Activated T-cell treated with anti-CD3 and anti-CD28 coated beads, Interleukin-2, amount 50 U/mL, for 72 hours (primary cell): ENCODE results near the gene TBC1D19. TPM values are rescaled to one million over a fixed set of nuclear protein-coding genes. Genes with fewer than 3 reads are reported as not detected.
"Not testable (repeated sequence)": the region's sequence is repeated elsewhere in the genome, so short reads cannot be mapped to it uniquely, and the experiment has no call there.

Experiments used
- ATAC-seq, 2 donors: fragments of 150-1000 bp; cut with Tn5 transposase; replicated peaks in 1 of 2; 2 replicates each; pipeline ENCODE4 v1.10.0; 2021; ENCODE audit warnings: moderate library complexity in 2 of 2, mild to moderate bottlenecking in 1 of 2
- DNase-seq, 2 donors: peaks; one replicate each; pipeline ENCODE4 v3.0.0; 2021 to 2022; ENCODE audit warnings: mixed read lengths in 1 of 2
- H3K27ac Mint-ChIP-seq: one replicate; pipeline ENCODE4 v1.8.0; 2022; ENCODE audit warnings: mild to moderate bottlenecking, moderate library complexity, mixed read lengths
- H3K27me3 Mint-ChIP-seq: one replicate; pipeline ENCODE4 v1.8.0; 2022; ENCODE audit warnings: low read depth, mixed read lengths
- H3K36me3 Mint-ChIP-seq, 2 donors: one replicate each; pipeline ENCODE4 v1.8.0; 2022; ENCODE audit warnings: mixed read lengths in 2 of 2, mild to moderate bottlenecking in 1 of 2; ENCODE audit not compliant: insufficient read depth in 2 of 2
- H3K4me1 Mint-ChIP-seq: one replicate; pipeline ENCODE4 v1.8.0; 2022; ENCODE audit warnings: low read depth, mixed read lengths
- H3K4me3 Mint-ChIP-seq, 2 donors: one replicate each; pipeline ENCODE4 v1.8.0; 2022; ENCODE audit warnings: mild to moderate bottlenecking in 2 of 2, mixed read lengths in 2 of 2, moderate library complexity in 2 of 2
- H3K9me3 Mint-ChIP-seq, 2 donors: one replicate each; pipeline ENCODE4 v1.8.0; 2022; ENCODE audit warnings: mixed read lengths in 2 of 2
- total RNA-seq, 2 donors: library from RNA; stranded (reverse); gene quantifications; one replicate each; pipeline ENCODE4 v1.2.3, GENCODE V29; 2022

TBC1D19 gene
- 1 to 10 TPM; 7.6 to 7.9 TPM for total RNA-seq

- peak; percentile 98 for ATAC-seq
Observed at GRCh38 chr4:26583865-26584652, at the start of gene TBC1D19. TSS of gene TBC1D19 (plus strand) at chr4:26584084. CDS start at chr4:26584194, 110 bp downstream.

GRCh38 chr4:26542991-26543390, 40.9 kb upstream of the TBC1D19 start:
- Mint-ChIP-seq H3K27me3 (peaks cover 21% of the 10 kb centered on the region), H3K4me1 (no peaks in the 10 kb centered on the region), H3K36me3 (peaks cover 2% of the 10 kb centered on the region in 2 donors), H3K4me3 (no peak overlapping the region), H3K9me3 (peaks cover 9 to 17% of the 10 kb centered on the region in 2 donors), H3K27ac (no peak overlapping the region)
- ATAC-seq = no peak
- DNase-seq = no peak

More at GRCh38 chr4:26583865-26584652, at the start of gene TBC1D19:
- peaks cover 2 to 6% of the 10 kb centered on the region in 2 donors for H3K36me3 Mint-ChIP-seq
- H3K4me1 Mint-ChIP-seq = peaks cover 39% of the 10 kb centered on the region
- no peaks in the 10 kb centered on the region for H3K27me3 Mint-ChIP-seq
- peak; percentile 90 to 91 for DNase-seq
- H3K9me3 Mint-ChIP-seq = peaks cover 0 to 2% of the 10 kb centered on the region in 2 donors
- H3K4me3 Mint-ChIP-seq = peak within 1 kb of the TSS; percentile 97 to 99
- H3K27ac Mint-ChIP-seq = peak within 1 kb of the TSS; percentile 99

GRCh38 chr4:26544421-26544820, 39.5 kb upstream of the TBC1D19 start:
- peaks cover 14% of the 10 kb centered on the region for H3K27me3 Mint-ChIP-seq
- DNase-seq = no peak
- H3K36me3 Mint-ChIP-seq = peaks cover 2% of the 10 kb centered on the region in 2 donors
- ATAC-seq = no peak
- no peak overlapping the region for H3K27ac Mint-ChIP-seq
- peaks cover 10 to 17% of the 10 kb centered on the region in 2 donors for H3K9me3 Mint-ChIP-seq
- H3K4me3 Mint-ChIP-seq = no peak overlapping the region
- H3K4me1 Mint-ChIP-seq = no peaks in the 10 kb centered on the region

- H3K4me3 Mint-ChIP-seq, H3K4me1 Mint-ChIP-seq, ATAC-seq, H3K27ac Mint-ChIP-seq, DNase-seq, H3K36me3 Mint-ChIP-seq: not testable (repeated sequence)
- Mint-ChIP-seq H3K27me3 (peaks cover 26% of the 10 kb centered on the region), H3K9me3 (peaks cover 16% of the 10 kb centered on the region in 2 donors)
Observed at GRCh38 chr4:26548379-26548778, 35.5 kb upstream of the TBC1D19 start.

DNA sequence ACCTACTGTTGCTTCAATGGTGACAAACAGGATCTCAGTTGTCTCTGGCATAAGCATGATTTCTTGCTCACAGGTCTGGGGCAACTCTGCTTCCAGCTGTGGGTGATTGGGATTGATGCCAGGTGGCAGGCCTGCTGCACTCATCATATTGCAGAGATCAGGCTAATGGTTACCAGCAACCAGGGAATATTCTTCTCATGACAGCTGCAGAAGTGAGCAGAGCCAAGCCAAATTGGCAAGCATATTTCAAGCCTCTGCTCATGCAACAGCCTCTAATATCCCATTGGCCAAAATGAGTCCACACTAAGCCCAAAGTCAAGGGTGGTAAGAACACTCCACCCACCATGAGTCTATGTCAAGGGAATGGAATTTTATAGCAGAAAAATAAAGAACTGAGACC, 26.7 kb upstream of the TBC1D19 start:
- DNase-seq (no peak), ATAC-seq (no peak)
- Mint-ChIP-seq H3K27me3 (peaks cover 43% of the 10 kb centered on the region), H3K27ac (no peak overlapping the region), H3K4me3 (no peak overlapping the region), H3K9me3 (peaks cover 8 to 12% of the 10 kb centered on the region in 2 donors), H3K4me1 (no peaks in the 10 kb centered on the region), H3K36me3 (peaks cover 4% of the 10 kb centered on the region in 2 donors)

- Mint-ChIP-seq H3K27ac (no peak overlapping the region), H3K4me1 (no peaks in the 10 kb centered on the region), H3K36me3 (peaks cover 4% of the 10 kb centered on the region in 2 donors), H3K27me3 (peaks cover 41% of the 10 kb centered on the region), H3K9me3 (peaks cover 6 to 12% of the 10 kb centered on the region in 2 donors), H3K4me3 (no peak overlapping the region)
- ATAC-seq (no peak), DNase-seq (no peak)
Observed at GRCh38 chr4:26558166-26558895, 25.6 kb upstream of the TBC1D19 start.

- Mint-ChIP-seq H3K27me3 (peaks cover 20% of the 10 kb centered on the region), H3K4me1 (peaks cover 32% of the 10 kb centered on the region), H3K9me3 (no peaks in the 10 kb centered on the region), H3K4me3 (peak overlapping the region; percentile 7 to 33), H3K36me3 (peaks cover 0 to 2% of the 10 kb centered on the region in 2 donors), H3K27ac (peak overlapping the region; percentile 12)
- ATAC-seq (no peak), DNase-seq (no peak)
Observed at GRCh38 chr4:26566133-26566532, 17.8 kb upstream of the TBC1D19 start.

DNA sequence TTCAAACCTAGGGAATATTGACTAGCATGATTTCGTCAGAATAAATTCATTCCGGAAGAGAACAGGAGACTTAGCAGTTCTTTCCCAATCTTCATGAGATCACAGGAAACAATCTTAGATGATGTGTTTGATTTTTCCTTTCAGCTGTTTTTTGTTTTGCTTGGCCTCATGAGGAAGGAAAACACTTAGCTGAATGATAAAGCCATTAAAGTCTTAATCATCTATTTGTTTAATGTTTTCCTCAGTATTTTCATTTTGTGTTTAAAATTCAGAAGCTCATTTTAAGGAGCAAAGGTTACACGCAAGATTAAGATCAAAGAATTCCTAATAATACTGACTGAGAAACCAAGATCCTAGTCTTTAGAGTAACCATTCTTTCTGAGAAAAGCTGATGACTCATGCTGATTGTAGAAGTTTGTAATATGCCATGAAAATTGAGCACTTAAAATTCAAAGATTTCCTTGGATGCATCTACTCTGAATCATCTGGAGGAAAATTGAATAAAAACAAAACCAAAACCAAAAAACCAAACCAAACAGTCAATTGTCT, 15.4 kb upstream of the TBC1D19 start:
- Mint-ChIP-seq H3K27ac (no peak overlapping the region), H3K36me3 (no peaks in the 10 kb centered on the region), H3K4me1 (peaks cover 32% of the 10 kb centered on the region), H3K9me3 (no peaks in the 10 kb centered on the region), H3K27me3 (peaks cover 6% of the 10 kb centered on the region), H3K4me3 (no peak overlapping the region)
- DNase-seq (no peak), ATAC-seq (no peak)

GRCh38 chr4:26570596-26570995, 13.3 kb upstream of the TBC1D19 start:
- H3K9me3 Mint-ChIP-seq = no peaks in the 10 kb centered on the region
- no peaks in the 10 kb centered on the region for H3K27me3 Mint-ChIP-seq
- H3K27ac Mint-ChIP-seq = peak overlapping the region; percentile 76
- H3K36me3 Mint-ChIP-seq = no peaks in the 10 kb centered on the region
- H3K4me1 Mint-ChIP-seq = peaks cover 25% of the 10 kb centered on the region
- DNase-seq = no peak
- ATAC-seq = no peak
- H3K4me3 Mint-ChIP-seq = no peak overlapping the region

GRCh38 chr4:26573389-26573794, 10.5 kb upstream of the TBC1D19 start:
- no peak overlapping the region for H3K4me3 Mint-ChIP-seq
- peaks cover 14% of the 10 kb centered on the region for H3K4me1 Mint-ChIP-seq
- peaks cover 5% of the 10 kb centered on the region for H3K27me3 Mint-ChIP-seq
- DNase-seq (no peak), ATAC-seq (no peak)
- H3K27ac Mint-ChIP-seq = no peak overlapping the region
- no peaks in the 10 kb centered on the region for H3K9me3 Mint-ChIP-seq
- no peaks in the 10 kb centered on the region for H3K36me3 Mint-ChIP-seq

DNA sequence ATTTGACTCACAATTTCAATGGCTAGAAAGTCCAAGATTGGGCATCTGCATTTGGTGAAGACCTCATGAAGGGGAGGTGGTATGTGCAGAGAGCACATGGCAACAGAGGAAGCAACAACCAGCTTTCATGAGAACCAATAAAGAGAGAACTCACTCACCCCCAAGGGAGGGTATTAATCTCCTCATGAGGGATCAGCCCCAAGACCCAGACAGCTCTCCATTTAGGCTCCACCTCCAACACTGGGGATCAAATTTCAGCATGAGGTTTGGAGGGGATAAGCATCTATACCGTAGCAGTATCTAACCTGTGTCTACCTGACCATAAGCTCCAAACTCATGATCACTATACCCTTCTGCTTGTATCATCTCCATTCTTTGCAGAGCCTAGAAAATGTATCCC, 9.3 kb upstream of the TBC1D19 start:
- Mint-ChIP-seq H3K27ac (no peak overlapping the region), H3K9me3 (no peaks in the 10 kb centered on the region), H3K27me3 (peaks cover 5% of the 10 kb centered on the region), H3K4me1 (peaks cover 6% of the 10 kb centered on the region), H3K36me3 (no peaks in the 10 kb centered on the region), H3K4me3 (no peak overlapping the region)
- DNase-seq (no peak), ATAC-seq (no peak)

DNA sequence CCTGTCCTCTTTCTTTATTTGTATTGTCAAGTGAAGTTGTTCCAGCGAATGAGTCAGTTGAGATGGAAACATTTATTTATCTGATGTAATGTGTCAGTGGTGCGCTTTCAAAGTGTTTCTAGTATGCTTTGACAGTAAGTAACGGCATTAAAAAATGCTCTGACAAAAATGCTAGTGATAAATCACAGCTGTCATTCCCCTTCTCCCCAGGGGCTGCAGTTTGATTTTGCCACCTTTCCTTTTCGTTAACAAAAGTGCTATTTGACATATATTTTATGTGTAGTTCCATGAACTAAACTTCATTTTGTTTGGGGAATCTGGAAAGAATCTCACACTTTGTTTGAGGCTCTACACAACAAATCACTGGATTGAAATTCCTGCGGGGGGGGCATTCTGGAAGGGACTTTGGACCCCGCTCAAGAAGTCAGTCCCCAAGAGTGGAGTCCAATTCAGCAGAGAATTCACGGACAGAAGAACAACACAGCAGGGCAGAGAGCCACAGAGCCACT, 7.6 kb upstream of the TBC1D19 start:
- Mint-ChIP-seq H3K4me3 (no peak overlapping the region), H3K27me3 (peaks cover 5% of the 10 kb centered on the region), H3K36me3 (no peaks in the 10 kb centered on the region), H3K4me1 (peaks cover 6% of the 10 kb centered on the region), H3K27ac (peak overlapping the region; percentile 52), H3K9me3 (no peaks in the 10 kb centered on the region)
- ATAC-seq (no peak), DNase-seq (no peak)

- Mint-ChIP-seq H3K4me3 (no peak overlapping the region), H3K27ac (no peak overlapping the region), H3K36me3 (no peaks in the 10 kb centered on the region), H3K9me3 (no peaks in the 10 kb centered on the region), H3K4me1 (peaks cover 6% of the 10 kb centered on the region), H3K27me3 (peaks cover 5% of the 10 kb centered on the region)
- DNase-seq (no peak), ATAC-seq (no peak)
Observed at GRCh38 chr4:26577066-26577465, 6.8 kb upstream of the TBC1D19 start.
